Stimulated activated naive CD4-positive, alpha-beta T cell treated with Interleukin-2 at 50 U/mL for 16 hours (primary cell): ENCODE data around the gene MYH14.

Experiments used
- DNase-seq: peaks from one replicate; lab custom pipeline; 2025; lab: John Stamatoyannopoulos, UW

Gene MYH14

GRCh38 chr19:50192463-50193211, 10.8 kb upstream of the MYH14 start:
- no peak for DNase-seq

DNA sequence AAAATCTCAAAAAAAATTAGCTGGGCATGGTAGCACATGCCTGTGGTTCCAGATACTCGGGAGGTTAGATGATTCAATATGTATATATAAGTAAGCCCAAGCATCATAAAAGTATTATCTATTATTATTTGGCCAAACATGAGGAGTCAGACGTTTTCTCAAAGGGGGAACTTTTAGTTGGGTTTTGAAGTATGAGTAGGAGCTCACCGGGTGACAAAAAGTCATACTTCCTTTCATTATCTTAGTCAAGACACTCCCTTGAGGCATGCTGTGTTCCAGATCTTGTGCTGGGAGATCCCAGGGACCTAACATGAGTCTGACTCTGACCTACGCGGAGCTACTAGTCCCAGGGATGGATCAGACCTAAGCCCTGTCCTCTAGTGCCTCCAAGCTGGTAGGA, 8.2 kb upstream of the MYH14 start:
- no peak for DNase-seq

GRCh38 chr19:50196322-50196932, 7.0 kb upstream of the MYH14 start:
- DNase-seq: no peak

- no peak for DNase-seq
Observed at GRCh38 chr19:50197348-50197747, 6.1 kb upstream of the MYH14 start.

- DNase-seq: no peak
Observed at GRCh38 chr19:50198431-50199258, 4.8 kb upstream of the MYH14 start.

- no peak for DNase-seq
Observed at GRCh38 chr19:50199259-50199555, 4.2 kb upstream of the MYH14 start.

DNA sequence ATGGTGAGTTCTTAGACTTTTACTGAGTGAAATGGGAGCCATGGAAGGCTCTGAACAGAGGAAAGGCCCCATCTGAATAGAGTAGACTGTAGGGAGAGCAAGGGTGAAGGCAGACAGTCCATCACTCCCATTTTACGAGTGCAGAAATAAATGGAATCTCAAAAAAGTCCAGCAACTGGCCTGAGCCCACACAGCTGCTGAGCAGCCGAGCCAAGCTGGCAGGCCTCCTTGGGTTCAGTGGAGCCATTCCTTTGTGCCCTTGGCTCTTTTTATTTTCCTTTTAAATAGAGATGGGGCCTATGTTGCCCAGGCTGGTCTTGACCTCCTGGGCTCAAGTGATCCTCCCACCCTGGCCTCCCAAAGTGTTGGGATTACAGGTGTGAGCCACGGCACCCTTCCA, 1.0 kb upstream of the MYH14 start:
- DNase-seq: no peak

DNA sequence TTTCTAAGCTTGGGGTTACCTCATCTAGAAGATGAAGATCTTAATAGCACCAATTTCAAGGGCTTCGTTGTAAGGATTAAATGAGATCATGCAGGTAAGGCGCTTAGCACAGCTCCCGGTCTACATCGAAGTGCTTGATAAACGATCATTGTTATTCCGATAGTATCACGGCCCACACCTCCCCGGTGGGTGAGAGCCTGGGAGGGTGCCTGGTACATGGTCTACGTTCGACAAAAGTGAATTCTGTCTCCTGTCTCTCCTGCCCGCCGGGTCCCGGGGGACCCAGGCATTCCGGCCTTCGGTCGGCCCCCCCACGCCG, 501 bp upstream of the MYH14 start:
- DNase-seq: no peak

DNA sequence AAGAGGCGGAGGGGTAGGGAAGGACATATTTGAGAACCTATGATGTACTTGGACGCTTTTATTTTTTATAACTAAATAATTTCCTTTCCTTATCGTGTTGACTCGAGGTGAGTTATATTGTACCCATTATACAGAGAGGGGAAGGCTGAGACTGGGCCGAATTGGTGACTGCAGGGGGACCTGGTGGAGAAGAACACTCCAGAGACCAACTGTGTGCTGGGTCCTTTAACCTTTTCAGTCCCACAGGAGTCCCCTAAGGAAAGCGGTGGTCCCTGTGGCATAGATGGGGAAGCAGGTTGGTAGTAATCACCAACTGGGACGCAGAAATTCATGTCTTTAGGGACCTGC, 633 bp downstream of the MYH14 start:
- no peak for DNase-seq

DNA sequence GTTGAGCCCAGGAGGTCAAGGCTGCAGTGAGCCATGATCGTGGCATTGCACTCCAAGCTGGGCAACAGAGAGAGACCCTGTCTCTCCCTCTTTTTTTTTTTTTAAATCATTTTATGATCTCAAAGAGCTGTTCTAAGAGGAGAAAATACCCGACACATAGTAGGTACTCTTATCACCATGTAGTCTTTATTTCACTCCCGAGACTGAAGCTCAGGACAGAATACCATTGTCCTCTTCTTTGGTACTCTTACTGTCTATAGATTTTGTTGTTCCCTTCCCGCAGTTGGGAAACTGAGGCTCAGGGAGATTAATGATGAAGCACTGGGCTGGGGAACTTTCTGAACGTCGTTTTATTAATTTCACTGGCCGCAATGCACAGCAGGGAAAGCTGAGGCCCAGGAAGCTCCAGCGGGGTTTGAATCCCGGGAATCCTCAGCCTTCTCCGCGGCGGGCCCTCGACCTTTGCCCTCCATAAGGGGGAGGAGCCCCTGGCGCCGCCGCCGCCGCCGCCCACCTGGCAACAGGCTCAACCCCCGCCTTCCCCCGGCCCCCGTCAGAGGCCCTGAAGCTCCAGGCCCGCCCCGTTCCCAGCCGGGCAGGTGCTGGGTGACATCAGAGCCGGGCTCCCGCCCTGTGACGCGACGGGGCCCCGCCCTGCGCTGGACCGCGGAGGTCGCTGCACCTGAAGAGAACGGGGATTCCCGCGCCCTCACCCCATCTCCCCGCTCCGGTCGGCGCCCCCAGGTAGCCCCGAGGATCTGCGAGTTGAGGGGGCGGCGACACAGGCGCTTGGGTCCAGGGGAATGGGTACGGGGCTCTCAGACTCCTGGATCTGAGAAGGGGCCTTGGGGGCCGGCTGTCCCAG, 1.6 kb downstream of the MYH14 start:
- DNase-seq: no peak

- no peak for DNase-seq
Observed at GRCh38 chr19:50205681-50206138, 2.3 kb downstream of the MYH14 start.

DNA sequence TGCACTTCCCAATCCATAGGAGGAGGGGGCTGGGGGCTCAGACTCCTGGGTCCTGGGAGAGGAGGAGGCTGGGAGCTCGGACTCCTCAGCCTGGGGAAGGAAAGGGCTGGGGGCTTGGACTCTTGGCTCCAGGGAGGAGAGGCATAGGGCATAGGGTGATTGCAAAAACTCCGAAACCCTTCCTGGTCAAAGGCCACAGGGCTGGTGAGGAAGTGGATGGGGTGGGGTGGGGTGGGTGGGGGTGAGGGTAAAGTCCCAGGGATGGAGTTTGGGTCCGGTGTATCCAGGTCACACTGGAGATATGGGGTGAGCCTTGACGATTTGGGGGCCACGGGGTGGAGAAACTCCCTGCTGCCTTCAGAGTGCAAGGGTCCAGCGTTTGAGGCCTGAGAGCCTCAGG, 2.8 kb downstream of the MYH14 start:
- DNase-seq: no peak

DNA sequence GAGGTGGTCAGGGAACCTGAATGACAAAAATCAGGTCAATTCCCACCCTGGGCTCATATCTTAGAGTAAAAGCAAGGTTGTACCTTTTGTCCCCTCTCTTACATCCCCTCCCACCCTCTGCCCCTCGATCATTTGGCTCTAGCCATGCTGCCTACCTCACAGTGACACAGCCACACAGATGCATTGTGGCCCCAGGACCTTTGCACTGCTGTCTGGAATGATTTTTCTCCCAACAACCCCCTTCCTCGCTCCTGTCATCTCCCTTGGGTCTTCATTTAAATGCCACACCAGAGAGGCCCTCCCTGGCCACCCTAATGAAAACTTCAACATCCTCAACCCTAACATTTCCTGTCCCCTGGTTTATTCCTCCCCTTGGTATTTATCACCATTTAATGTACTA, 4.3 kb downstream of the MYH14 start:
- DNase-seq: no peak

- no peak for DNase-seq
Observed at GRCh38 chr19:50209131-50209530, 5.7 kb downstream of the MYH14 start.

DNA sequence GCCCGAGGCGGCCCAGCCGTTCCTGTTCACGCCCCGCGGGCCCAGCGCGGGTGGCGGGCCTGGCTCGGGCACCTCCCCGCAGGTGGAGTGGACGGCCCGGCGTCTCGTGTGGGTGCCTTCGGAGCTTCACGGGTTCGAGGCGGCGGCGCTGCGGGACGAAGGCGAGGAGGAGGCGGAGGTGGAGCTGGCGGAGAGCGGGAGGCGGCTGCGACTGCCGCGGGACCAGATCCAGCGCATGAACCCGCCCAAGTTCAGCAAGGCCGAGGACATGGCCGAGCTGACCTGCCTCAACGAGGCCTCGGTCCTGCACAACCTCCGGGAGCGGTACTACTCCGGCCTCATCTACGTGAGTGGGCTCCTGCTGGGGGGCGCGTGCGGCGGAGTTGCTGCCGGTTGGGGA, 7.0 kb downstream of the MYH14 start:
- no peak for DNase-seq

DNA sequence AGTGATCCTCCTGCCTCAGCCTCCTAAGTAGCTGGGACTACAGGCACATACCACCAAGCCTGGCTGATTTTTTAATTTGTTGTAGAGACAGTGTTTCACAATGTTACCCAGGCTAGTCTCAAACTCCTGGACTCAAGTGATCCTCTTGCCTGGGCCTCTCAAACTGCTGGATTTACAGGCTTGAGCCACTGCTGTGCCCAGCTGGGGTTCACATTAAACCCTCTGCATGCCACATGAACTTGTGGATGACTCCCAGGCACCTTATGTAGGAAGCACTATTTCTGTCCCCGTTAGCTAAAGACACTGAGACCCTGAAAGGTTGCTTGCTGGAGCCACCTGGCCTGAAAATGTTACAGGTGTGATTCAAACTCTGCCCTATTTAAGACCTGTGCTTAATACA, 10.5 kb downstream of the MYH14 start:
- no peak for DNase-seq

GRCh38 chr19:50214699-50215543, 11.5 kb downstream of the MYH14 start:
- no peak for DNase-seq

GRCh38 chr19:50215820-50216219, 12.4 kb downstream of the MYH14 start:
- no peak for DNase-seq

DNA sequence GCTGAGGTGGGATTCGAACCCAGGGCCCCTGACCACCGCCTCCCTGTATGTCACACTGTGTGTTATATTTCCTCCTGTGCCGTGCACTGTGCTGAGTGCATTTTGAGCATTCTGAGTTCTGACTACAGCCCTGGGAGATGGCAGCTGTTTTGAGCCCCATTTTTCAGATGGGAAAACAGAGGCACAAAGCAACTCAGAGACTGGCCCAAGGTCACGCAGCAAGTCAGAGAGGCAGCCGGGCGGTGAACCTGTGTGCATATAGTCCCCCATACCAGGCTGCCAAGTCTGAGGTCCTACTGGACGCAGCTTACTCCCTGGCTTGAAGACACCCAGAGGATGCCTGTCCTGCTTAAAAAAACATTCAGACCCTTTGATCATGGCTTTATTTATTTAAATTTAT, 17.7 kb downstream of the MYH14 start:
- no peak for DNase-seq

DNA sequence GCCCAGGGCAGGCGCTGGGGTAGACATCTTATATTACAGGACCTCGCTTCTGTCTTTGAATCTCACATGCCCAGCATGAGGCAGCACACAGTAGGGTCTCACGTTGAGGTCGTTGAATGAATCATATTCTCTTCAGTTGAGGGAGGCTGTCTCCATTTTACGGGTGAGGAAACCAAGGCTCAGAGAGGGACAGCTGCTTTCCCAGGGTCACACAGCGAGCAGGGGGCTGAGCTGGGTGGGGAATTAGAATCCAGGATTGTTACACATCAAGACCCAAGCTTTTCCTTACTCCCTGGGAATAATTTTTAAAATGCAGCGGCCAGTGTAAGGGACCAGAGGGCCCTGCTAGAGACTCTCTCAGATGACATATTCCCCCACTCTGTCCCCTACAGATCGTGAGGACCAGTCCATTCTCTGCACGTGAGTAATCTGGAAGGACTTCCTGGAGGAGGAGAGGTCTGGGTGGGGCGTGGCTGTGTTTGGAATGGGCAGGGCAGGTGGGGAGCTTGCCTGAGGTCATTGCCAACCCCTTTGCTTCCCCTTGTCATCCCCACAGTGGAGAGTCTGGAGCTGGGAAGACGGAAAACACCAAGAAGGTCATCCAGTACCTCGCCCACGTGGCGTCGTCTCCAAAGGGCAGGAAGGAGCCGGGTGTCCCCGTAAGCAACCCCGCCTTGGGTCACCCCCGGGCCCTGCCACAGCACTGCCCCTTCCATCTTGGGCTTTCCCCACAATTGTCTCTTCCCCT, 19.4 kb downstream of the MYH14 start:
- no peak for DNase-seq

- DNase-seq: no peak
Observed at GRCh38 chr19:50223439-50223716, 20.0 kb downstream of the MYH14 start.
